GM23248 (cell line): Measurements from ENCODE around the gene ZNF513. TPM values are rescaled to one million over a fixed set of nuclear protein-coding genes. Genes with fewer than 3 reads are reported as not detected.

Source experiments
- DNase-seq: peaks from one replicate; pipeline ENCODE4 v3.0.0-alpha.2; 2015
- H2AFZ ChIP-seq: fragments of 200-600 bp; sonication (generic); 2 replicates; pipeline ENCODE4 v1.6.1; 2016; ENCODE audit warnings: antibody characterized with exemption
- H3F3A ChIP-seq: fragments of 200-600 bp; sonication (generic); 2 replicates; pipeline ENCODE4 v1.6.1; 2016; ENCODE audit warnings: mild to moderate bottlenecking, antibody characterized with exemption, mixed run types; ENCODE audit not compliant: insufficient read depth
- H3K27ac ChIP-seq: fragments of 200-600 bp; sonication (generic); 2 replicates; pipeline ENCODE4 v1.5.1; 2016; ENCODE audit warnings: mild to moderate bottlenecking
- H3K27me3 ChIP-seq: fragments of 200-600 bp; sonication (generic); replicated peaks from 2 replicates; pipeline ENCODE4 v1.6.1; 2016; ENCODE audit warnings: mild to moderate bottlenecking; ENCODE audit not compliant: insufficient read depth
- H3K36me3 ChIP-seq: fragments of 200-600 bp; sonication (generic); 2 replicates; pipeline ENCODE4 v1.6.1; 2016; ENCODE audit warnings: low read depth, mild to moderate bottlenecking
- H3K4me1 ChIP-seq: fragments of 200-600 bp; sonication (generic); 2 replicates; pipeline ENCODE4 v1.6.1; 2016; ENCODE audit warnings: mild to moderate bottlenecking; ENCODE audit not compliant: insufficient read depth
- H3K4me2 ChIP-seq: fragments of 200-600 bp; sonication (generic); one replicate; pipeline ENCODE4 v1.6.1; 2016; ENCODE audit warnings: mild to moderate bottlenecking; ENCODE audit not compliant: unreplicated experiment
- H3K4me3 ChIP-seq: fragments of 200-600 bp; sonication (generic); 2 replicates; pipeline ENCODE4 v1.5.1; 2016; ENCODE audit warnings: mild to moderate bottlenecking
- H3K79me2 ChIP-seq: fragments of 200-600 bp; sonication (generic); 2 replicates; pipeline ENCODE4 v1.6.1; 2016; ENCODE audit warnings: mild to moderate bottlenecking; ENCODE audit not compliant: insufficient read depth
- H3K9ac ChIP-seq: fragments of 200-600 bp; sonication (generic); 2 replicates; pipeline ENCODE4 v1.6.1; 2016; ENCODE audit warnings: mild to moderate bottlenecking
- H3K9me2 ChIP-seq: fragments of 200-600 bp; sonication (generic); 2 replicates; pipeline ENCODE4 v1.6.1; 2016; ENCODE audit warnings: mixed run types, mild to moderate bottlenecking, moderate library complexity; ENCODE audit not compliant: insufficient read depth
- H3K9me3 ChIP-seq: fragments of 200-600 bp; sonication (generic); one replicate; pipeline ENCODE4 v1.6.1; 2017; ENCODE audit warnings: low read depth
- H4K20me1 ChIP-seq: fragments of 200-600 bp; sonication (generic); 2 replicates; pipeline ENCODE4 v1.6.0; 2016; ENCODE audit not compliant: insufficient read depth
- EZH2 ChIP-seq: fragments of 200-600 bp; sonication (generic); IDR thresholded peaks from 2 replicates; pipeline ENCODE4 v1.6.1; 2018; ENCODE audit warnings: antibody characterized with exemption, mild to moderate bottlenecking; ENCODE audit not compliant: insufficient read depth, poor library complexity, severe bottlenecking
- EZH2phosphoT487 ChIP-seq: fragments of 200-600 bp; sonication (generic); IDR thresholded peaks from 2 replicates; pipeline ENCODE4 v1.6.1; 2018; ENCODE audit warnings: antibody characterized with exemption, moderate library complexity, mild to moderate bottlenecking, low read depth; ENCODE audit not compliant: insufficient read depth
- WGBS, 2 experiments: methylation state at CpG; one replicate each; pipeline ENCODE4 v1.1.6; 2015 to 2017; ENCODE audit warnings: low lambda C conversion rate in 2 of 2, low coverage in 1 of 2; ENCODE audit errors: missing lambda C conversion rate in 2 of 2; 5-methylcytosine and 5-hydroxymethylcytosine counted together
- in situ Hi-C: fragments of 300-500 bp; cut with MboI; formaldehyde crosslinking; loops from 2 replicates; pipeline ENCODE4 v1.15.0; 2020
- polyA plus RNA-seq: library from polyadenylated mRNA; unstranded; fragments of >200 nt; fragmentation: Nextera tagmentation; extraction: Ambion mirVana; gene quantifications from 2 replicates; pipeline ENCODE4 v1.2.1, GENCODE V29; 2016
- total RNA-seq: library from RNA; depleted of rRNA; stranded (reverse); fragments of >200 nt; shearing (Covaris generic); gene quantifications from 2 replicates; pipeline ENCODE4 v1.2.3, GENCODE V29; 2014

The ZNF513 gene
- total and polyA plus RNA-seq, 2 experiments from 2014 or later, result 6.0 to 9.5 TPM

DNA sequence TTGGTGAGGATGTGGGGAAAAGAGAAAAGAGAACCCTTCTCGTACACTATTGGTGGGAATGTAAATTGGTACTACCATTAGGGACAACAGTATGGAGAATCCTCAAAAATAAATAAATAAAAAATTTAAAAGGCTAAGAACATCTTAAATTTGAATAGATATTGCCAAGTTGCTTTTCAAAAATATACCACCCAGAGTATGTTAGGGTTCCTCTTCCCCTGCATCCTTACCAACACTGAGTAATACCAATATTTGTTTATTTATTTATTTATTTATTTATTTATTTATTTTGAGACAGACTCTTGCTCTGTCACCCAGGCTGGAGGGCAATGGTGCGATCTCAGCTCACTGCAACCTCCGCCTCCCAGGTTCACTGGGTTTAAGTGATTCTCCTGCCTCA lies 42.4 kb upstream of the ZNF513 start:
- in situ Hi-C loops, result no loop called here
- 92 to 97% methylated on average over 3 of the region's 3 CpGs for whole genome bisulfite sequencing, 2 experiments
- Histone ChIP-seq H3F3A (peaks cover 6% of the 10 kb centered on the region), H2AFZ (no peak overlapping the region), H3K27ac (no peak overlapping the region), H3K4me2 (no peak overlapping the region), H3K9ac (no peak overlapping the region), H3K27me3 (no peaks in the 10 kb centered on the region), H3K9me3 (no peaks in the 10 kb centered on the region), H3K4me1 (no peaks in the 10 kb centered on the region), H3K79me2 (no peaks in the 10 kb centered on the region), H4K20me1 (no peaks in the 10 kb centered on the region), H3K36me3 (no peaks in the 10 kb centered on the region), H3K9me2 (no peaks in the 10 kb centered on the region), H3K4me3 (no peak overlapping the region)
- no peak for DNase-seq
- no peak for TF ChIP-seq EZH2phosphoT487
- no peak for TF ChIP-seq EZH2

DNA sequence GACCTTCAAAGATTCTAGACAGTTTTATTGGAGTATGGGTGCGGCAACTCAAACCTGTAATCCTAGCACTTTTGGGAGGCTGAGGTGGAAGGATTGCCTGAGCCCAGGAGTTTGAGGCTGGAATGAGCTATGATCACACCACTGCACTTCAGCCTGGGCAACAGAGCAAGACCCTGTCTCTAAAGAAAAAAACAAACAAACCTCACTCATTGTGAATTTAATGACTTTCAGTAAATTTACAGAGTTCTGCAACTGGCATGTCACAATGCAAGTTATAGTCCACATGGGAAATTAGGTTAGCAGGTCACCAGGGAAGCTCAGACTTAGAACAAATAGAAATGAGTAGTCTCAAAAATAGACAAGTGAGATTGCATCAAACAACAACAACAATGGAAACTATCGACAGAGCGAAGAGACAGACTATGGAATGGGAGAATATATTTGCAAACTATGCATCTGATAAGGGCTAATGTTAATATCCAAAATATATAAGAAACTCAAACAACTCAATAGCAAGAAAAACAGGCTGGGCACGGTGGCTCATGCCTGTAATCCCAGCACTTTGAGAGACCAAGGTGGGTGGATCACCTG lies 41.2 kb upstream of the ZNF513 start:
- H3K27me3 ChIP-seq, result no peaks in the 10 kb centered on the region
- H3K9ac ChIP-seq, result no peak overlapping the region
- no peaks in the 10 kb centered on the region for H3K9me2 ChIP-seq
- no peaks in the 10 kb centered on the region for H4K20me1 ChIP-seq
- H3K9me3 ChIP-seq, result no peaks in the 10 kb centered on the region
- no peak for DNase-seq
- no peak overlapping the region for H2AFZ ChIP-seq
- H3K4me3 ChIP-seq, result no peak overlapping the region
- no peaks in the 10 kb centered on the region for H3K4me1 ChIP-seq
- H3K27ac ChIP-seq, result no peak overlapping the region
- in situ Hi-C loops, result no loop called here
- no peak overlapping the region for H3K4me2 ChIP-seq
- H3K36me3 ChIP-seq, result no peaks in the 10 kb centered on the region
- no peaks in the 10 kb centered on the region for H3K79me2 ChIP-seq
- TF ChIP-seq EZH2phosphoT487 (no peak), EZH2 (no peak)
- no peaks in the 10 kb centered on the region for H3F3A ChIP-seq
- 89 to 96% methylated on average over 4 of the region's 4 CpGs for WGBS, 2 experiments

DNA sequence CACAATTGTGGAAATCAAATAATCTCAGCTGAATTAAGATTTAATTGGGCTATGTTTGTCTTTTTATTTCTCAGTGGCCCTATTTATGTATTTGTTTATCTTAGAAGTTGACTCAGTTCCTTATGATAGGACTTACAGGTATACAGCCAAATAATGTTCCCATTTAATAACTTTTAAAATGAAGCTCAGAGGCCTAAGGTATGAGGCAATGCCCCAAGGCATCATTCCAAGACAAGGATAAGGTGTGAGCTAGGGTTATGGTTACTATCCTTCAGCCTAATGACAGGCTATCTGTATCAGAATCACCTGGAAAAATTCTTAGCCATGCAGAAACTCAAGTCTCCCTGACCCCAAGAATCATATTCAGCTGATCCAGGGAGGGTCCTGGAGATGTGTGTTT lies 40.5 kb upstream of the ZNF513 start:
- Histone ChIP-seq H3K36me3 (no peaks in the 10 kb centered on the region), H3K9me3 (no peaks in the 10 kb centered on the region), H3K27ac (no peak overlapping the region), H3K4me3 (no peak overlapping the region), H4K20me1 (no peaks in the 10 kb centered on the region), H3K27me3 (no peaks in the 10 kb centered on the region), H3K9me2 (no peaks in the 10 kb centered on the region), H3K4me1 (no peaks in the 10 kb centered on the region), H3K9ac (no peak overlapping the region), H3F3A (no peaks in the 10 kb centered on the region), H3K4me2 (no peak overlapping the region), H2AFZ (no peak overlapping the region), H3K79me2 (no peaks in the 10 kb centered on the region)
- DNase-seq, result no peak
- no peak for TF ChIP-seq EZH2
- TF ChIP-seq EZH2phosphoT487, result no peak
- in situ Hi-C loops, result no loop called here

DNA sequence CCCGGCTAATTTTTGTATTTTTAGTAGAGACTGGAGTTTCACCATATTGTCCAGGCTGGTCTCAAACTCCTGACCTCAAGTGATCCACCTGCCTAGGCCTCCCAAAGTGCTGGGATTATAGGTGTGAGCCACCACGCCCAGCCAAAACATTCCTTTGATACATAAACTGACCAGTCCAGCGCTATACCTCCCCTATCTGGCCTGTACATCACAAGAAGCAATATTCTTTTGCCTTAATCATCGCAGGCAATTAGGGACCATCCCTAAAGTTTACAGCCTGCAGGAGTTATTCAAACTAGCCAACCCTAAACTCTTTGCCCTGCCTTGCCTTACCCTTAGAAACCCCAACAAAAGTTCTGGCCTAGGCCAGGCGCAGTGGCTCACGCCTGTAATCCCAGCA lies 35.6 kb upstream of the ZNF513 start:
- Histone ChIP-seq H2AFZ (no peak overlapping the region), H3K4me1 (no peaks in the 10 kb centered on the region), H3K9ac (no peak overlapping the region), H3K4me3 (no peak overlapping the region), H3K4me2 (no peak overlapping the region), H3F3A (no peaks in the 10 kb centered on the region), H3K27ac (no peak overlapping the region), H3K27me3 (no peaks in the 10 kb centered on the region), H3K79me2 (no peaks in the 10 kb centered on the region), H4K20me1 (no peaks in the 10 kb centered on the region), H3K36me3 (no peaks in the 10 kb centered on the region), H3K9me2 (no peaks in the 10 kb centered on the region), H3K9me3 (no peaks in the 10 kb centered on the region)
- 92 to 95% methylated on average over 6 of the region's 6 CpGs for WGBS, 2 experiments
- TF ChIP-seq EZH2, result no peak
- no peak for TF ChIP-seq EZH2phosphoT487
- no peak for DNase-seq
- in situ Hi-C loops, result no loop called here
